AG09309 (cell line): ENCODE measurements around the gene SGCA.

Experiments
- DNase-seq: peaks from one replicate; pipeline ENCODE4 v3.0.0-alpha.2; 2010; ENCODE audit warnings: low read depth
- H3K4me3 ChIP-seq: 2 replicates; pipeline ENCODE4 v1.5.1; 2011; ENCODE audit warnings: mild to moderate bottlenecking, low read depth, low read length, moderate library complexity; ENCODE audit not compliant: control insufficient read depth
- TF ChIP-seq, protein P1 (sequence below): IDR thresholded peaks from 2 replicates; pipeline ENCODE4 v1.5.1; 2011; ENCODE audit warnings: mild to moderate bottlenecking, low read depth, low read length, inconsistent platforms; ENCODE audit not compliant: insufficient read depth, control insufficient read depth; ENCODE audit errors: missing control alignments

Gene SGCA

DNA sequence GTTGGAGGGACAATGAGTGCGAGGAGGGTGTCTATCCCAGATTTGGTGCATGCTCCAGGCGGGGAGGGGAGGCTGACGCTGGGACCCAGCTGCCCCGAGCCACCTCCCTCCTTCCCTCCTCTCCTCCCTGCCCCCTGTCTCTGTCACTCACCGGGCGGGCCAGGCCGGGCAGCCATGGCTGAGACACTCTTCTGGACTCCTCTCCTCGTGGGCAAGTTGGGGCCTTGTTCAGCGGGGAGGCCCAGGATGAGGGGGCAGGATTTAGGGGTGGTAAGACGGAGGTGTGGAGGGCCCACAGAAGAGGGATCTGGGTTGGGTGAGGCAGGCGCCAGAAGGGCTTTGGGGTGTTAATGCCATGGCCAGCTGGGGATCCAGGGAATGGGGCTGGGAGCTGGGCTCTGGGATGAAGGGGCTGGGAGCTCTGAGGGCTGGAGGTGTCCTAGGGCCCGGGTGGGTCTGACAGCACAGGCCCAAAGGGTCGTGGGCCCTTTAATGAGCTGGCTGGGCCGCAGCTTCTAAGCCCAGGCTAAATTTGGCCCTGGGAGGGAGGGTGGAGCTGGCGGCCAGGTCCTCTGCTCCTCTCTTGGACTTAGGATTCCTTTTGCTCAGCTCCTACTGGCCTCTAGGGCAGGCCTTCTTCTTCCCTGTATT lies at the start of gene SGCA:
SGCA (plus strand) TSS at position 139 of the 651 bp plus-strand sequence; CDS start at position 175, 36 bp downstream.
- H3K4me3 ChIP-seq, result no peak within 1 kb of the TSS
- no peak for DNase-seq
- TF ChIP-seq, protein P1, sequence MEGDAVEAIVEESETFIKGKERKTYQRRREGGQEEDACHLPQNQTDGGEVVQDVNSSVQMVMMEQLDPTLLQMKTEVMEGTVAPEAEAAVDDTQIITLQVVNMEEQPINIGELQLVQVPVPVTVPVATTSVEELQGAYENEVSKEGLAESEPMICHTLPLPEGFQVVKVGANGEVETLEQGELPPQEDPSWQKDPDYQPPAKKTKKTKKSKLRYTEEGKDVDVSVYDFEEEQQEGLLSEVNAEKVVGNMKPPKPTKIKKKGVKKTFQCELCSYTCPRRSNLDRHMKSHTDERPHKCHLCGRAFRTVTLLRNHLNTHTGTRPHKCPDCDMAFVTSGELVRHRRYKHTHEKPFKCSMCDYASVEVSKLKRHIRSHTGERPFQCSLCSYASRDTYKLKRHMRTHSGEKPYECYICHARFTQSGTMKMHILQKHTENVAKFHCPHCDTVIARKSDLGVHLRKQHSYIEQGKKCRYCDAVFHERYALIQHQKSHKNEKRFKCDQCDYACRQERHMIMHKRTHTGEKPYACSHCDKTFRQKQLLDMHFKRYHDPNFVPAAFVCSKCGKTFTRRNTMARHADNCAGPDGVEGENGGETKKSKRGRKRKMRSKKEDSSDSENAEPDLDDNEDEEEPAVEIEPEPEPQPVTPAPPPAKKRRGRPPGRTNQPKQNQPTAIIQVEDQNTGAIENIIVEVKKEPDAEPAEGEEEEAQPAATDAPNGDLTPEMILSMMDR, result no peak

DNA sequence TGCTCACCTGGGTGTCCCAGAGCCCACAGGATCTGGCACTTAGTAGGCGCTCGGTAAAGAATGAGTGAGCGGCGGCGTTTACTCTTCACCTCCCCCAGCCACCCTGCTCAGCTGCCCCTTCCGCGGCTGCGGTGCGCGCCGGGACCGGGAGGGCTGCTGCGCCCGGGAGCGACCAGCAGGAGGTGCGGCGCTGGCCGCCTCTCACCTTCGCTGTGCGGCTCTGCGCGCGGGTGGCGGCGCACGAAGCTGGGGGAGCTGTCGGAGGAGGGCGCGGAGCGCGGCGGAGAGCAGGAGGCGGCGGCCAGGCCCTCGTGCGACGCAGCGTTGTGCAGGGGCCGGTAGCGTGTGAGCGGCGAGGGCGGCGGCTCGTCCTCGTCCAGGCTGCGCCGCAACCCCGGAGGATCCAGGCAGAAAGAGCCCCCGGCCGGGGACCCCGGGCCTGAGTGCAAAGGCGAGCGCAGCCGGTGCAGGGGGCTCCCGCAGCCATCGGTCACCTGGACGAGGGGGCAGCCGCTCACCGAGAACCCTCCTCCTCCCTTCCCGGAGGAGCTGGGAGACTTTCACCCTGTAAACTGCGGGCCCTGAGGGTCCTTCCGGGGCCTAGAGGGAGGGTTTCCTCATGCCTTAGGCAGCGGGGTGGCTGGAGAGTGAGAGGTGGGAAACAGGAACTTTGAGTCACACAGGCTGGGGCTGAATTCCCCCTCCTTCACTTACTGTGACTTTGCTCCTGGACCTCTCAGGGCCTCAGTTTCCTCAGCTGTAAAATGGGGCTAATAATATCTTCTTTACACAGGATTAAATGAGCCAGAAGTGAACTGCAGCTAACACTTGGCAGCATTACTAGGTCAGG lies 48.4 kb upstream of the SGCA start:
- H3K4me3 ChIP-seq, result no peak overlapping the region
- TF ChIP-seq, protein P1, result peak; percentile 46
- no peak for DNase-seq

DNA sequence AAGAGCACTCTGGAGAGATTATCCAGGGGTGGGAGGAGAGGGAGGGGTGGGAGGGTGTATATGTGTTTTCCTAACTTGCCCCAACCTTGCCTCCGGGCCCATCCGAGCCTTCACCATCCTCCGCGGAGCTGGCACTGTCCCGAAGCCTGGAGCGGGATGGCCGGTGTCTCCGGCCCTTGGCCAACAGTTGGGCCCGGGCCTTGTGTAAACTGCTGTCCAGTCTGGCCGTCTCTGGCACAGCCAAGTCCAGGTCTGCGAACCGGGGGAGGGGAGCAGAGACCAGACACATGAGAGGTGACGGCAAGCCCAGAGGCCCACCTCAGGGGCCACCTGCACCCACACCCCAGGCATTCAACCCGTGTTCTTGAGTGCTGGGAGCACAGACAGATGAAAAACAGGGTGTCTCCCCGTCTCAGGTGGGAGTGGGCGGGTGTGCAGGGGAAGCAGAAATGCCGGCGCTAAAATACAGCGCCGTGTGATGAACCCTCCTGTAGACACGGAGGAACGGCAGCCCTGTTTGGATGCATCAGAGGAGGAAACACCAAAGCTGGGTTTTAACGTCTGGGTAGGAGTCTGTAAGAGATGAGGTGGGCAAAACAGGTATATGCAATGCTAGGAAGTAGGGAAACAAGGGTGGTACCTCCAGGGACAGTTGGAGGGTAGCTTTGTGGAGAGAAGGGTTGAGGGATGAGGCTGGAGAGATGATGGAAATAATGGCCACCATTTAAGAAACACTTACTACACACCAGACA lies 47.6 kb upstream of the SGCA start:
- TF ChIP-seq, protein P1, result no peak
- DNase-seq, result no peak
- H3K4me3 ChIP-seq, result no peak overlapping the region

DNA sequence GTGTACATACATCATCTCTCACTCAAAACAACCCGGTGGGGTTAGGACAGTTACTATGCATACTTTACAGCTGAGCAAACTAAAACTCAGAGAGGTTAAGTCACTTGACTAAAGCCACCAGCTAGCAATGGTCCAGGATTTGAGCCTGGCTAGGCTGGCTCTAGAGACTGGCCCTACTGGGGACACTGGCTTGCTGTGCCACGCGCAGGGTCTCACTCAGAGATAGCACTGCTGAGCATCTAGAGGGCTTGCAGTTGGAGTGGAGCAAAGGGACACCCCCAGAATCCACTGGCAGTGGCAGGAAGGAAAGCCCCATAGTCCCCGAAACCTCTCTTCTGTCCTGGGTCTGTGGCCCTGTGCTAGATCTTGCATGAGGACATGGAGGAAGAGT lies 47.0 kb upstream of the SGCA start:
- DNase-seq, result no peak
- TF ChIP-seq, protein P1, result no peak
- no peak overlapping the region for H3K4me3 ChIP-seq

DNA sequence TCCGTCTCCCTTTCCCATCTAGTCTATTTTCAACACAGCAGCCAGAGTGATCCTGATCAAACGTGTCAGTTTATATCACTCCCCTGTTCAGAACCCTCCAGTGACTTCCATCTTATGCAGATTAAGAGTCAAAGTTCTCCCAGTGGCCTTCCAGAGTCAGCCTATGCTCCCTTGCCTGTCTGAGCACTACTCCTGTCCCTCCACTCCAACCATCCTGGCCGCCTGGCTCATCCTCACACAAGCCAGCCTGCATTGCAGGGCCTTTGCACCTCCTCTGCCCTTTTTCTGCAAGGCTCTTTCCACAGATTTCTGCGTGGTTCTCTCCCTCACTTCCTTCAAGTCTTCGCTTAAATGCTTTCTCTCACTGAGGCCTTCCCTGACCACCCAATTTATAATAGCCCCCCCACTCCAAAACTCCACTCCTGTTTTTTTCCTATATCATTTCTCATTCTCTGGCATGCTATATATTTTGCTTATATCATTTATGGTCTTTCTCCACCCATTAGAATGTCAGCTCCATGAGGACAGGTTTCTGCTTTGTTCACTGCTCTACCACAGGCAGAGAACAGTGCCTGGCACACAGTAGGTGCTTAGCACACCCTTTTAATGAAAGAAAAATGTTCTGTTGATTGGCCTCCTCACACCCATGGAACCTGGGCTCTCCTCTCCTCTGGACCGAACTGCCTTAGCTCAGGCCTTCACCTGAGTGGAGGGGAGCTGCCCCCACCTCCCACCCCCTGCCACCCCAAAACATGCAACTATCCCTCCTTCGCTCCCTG lies 45.1 kb upstream of the SGCA start:
- no peak overlapping the region for H3K4me3 ChIP-seq
- TF ChIP-seq, protein P1, result no peak
- no peak for DNase-seq

DNA sequence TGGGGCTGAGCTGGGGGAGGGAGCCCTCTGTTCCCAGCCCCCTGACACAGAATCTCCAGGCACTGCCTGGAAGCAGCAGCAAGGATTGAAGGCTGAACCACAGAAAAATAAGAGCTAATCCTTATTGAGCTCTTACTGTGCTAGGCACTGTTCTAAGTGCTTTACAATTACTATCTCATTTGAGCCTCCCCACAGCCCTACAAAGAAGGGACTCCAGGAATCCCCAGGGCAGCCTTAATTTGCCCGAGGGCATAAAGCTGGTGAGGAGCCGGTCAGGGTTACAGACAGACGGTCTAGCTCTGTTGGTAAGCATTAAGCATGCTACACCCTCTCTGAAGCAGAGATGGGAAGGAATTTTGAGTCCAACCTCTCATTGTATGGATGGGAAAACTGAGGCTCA lies 42.9 kb upstream of the SGCA start:
- no peak for DNase-seq
- TF ChIP-seq, protein P1, result no peak
- no peak overlapping the region for H3K4me3 ChIP-seq
